Activated CD4-positive, alpha-beta T cell treated with anti-CD3 and anti-CD28 coated beads, Interleukin-2, amount 50 U/mL, for 16 hours (primary cell): Measurements from ENCODE around the gene GPR37L1.
"Not testable (repeated sequence)": the region's sequence is repeated elsewhere in the genome, so short reads cannot be mapped to it uniquely, and the experiment has no call there.

Experiments used
- DNase-seq: peaks from one replicate; pipeline ENCODE4 v3.0.0-alpha.2; 2020

GPR37L1 gene

GRCh38 chr1:202135221-202135721 lies 12.6 kb downstream of the GPR37L1 start:
- peak; percentile 61 for DNase-seq

DNA sequence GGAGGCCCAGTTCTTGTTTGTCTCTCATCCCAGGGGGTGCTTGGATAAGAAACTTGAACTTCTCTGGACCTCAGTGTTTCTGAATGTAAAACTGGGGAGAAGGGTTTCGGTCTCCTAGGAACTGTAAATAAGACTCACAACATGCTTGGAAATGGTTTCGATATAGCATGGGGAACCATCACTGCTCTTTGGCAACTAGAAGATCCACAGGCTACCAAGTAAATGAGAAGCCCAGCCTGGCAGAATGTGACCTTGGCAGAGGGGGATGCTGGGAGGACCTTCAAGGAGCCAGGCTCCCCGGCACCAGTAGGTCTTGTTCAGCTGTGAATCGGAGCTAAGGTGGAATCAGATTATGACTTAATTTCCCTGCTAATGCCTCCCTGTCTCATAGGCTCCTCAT lies 18.1 kb downstream of the GPR37L1 start:
- DNase-seq = no peak

DNA sequence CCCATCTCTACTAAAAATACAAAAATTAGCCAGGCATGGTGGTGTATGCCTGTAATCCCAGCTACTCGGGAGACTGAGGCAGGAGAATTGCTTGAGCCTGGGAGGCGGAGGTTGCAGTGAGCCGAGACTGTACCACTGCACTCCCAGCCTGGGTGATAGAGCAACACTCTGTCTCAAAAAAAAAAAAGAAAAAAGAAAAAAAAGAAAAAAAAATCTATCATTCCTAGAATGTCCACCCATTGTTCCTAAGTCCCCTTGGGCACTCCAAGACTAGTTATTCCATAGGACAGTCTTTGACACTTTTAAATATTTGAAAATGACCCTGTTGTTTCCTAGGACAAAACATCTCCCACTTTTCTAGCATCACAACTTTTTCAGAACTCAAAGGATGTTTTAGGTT lies 18.8 kb downstream of the GPR37L1 start:
- not testable (repeated sequence) for DNase-seq

- no peak for DNase-seq
These were observed 20.5 kb downstream of the GPR37L1 start for GRCh38 chr1:202143011-202143767.

DNA sequence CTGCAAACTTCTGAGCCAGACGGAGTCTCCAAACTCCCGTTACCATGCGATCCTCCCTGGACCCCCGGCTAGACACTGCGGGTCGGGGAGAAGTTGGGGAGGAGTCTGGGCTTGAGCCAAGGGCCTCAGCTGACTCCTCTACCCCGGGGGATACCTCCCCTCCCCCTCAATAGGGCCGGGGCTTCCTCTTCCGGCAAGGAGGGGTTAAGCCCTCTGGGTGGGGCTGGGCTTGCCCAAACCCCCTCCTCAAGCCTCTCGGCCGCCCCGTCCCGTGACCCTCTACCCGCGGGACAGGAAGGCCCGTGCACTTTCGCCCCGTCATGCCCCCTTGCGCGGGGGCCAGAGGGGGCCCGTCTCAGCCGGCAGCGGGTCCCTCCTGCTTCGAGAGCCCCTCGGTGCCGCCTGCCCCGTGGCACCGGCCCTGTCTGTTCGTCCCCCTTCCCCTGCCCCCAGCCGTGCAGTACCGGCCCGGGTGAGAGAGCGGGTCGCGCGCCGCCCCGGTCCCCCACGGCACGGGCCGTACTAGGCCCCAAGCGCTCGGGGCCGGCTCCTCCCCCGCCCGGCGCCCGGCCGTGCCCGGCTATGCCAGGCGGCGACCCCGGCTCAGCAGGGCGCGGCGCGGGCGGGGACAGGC lies 21.2 kb downstream of the GPR37L1 start:
- DNase-seq = no peak

GRCh38 chr1:202144402-202145067 lies 21.8 kb downstream of the GPR37L1 start, which contains the start of gene ARL8A:
ARL8A (minus strand) TSS chr1:202144737; CDS start chr1:202144572, 165 bp downstream.
- DNase-seq = peak; percentile 64

DNA sequence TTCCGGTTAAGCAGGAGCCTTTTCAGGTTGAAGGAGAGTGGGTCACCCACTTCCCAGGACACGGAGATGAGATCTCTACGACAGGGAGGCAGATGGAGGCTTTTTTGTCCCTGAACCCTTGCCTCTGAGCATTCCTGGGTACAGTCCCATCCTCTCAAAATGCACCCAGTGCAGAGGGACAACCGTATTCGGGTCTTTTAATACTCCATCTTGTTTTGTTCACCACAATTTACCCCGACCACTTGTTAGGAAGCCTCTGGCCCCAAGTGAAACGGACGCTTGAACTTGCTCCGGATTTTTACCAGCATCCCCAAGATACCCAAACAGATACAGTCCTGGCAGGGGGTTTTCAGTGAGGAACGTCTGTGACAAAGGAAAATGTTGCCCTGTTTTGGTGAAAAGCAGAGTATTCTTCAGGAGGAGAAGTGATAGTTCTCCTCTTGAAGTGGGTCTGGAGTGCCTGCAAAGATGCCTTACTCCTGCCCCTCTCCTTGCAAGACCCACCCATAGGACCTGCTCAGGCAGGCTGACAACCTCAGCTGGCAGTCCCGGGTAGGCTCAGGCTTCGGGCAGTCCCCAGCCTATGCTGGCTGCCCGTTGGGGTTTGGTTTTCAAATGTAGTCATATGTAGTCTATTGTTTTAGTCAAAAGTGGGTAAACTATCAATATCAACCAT lies 22.5 kb downstream of the GPR37L1 start:
- peak; percentile 72 for DNase-seq

GRCh38 chr1:202145744-202146140 lies 23.0 kb downstream of the GPR37L1 start:
- DNase-seq = not testable (repeated sequence)

DNA sequence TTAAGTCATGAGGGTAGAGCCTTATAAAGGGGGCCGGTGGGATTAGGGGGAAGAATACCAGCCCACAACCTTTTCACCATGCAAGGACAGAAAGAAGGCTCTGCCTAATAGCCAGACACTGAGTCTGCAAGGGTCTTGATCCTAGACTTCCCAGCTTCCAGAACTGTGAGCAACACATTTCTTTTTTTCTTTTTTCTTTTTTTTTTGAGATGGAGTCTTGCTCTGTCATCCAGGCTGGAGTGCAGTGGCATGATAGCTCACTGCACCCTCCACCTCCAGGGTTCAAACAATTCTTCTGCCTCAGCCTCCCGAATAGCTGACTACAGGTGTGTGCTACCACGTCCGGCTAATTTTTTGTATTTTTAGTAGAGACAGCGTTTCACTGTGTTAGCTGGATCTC lies 23.6 kb downstream of the GPR37L1 start:
- no peak for DNase-seq

DNA sequence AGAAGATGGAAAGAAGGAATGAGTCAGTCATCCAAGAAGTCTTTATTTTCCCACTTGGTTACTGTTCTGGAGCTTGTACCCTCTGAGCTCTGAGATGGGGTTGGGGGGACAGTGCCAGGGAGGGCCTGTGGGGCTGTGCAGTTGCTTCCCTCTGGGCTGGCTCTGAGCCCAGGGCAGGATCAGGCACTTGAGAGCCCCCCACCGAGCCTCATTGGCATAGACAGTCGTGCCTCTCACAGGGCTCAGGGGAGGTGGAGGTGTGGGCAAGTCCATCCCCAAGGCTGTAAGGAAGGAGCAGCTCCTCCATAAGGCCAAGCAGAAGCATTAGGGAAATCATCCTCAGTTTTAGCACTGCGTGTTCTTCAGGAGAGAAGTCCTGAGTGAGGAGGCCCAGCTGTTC lies 24.3 kb downstream of the GPR37L1 start:
- no peak for DNase-seq

DNA sequence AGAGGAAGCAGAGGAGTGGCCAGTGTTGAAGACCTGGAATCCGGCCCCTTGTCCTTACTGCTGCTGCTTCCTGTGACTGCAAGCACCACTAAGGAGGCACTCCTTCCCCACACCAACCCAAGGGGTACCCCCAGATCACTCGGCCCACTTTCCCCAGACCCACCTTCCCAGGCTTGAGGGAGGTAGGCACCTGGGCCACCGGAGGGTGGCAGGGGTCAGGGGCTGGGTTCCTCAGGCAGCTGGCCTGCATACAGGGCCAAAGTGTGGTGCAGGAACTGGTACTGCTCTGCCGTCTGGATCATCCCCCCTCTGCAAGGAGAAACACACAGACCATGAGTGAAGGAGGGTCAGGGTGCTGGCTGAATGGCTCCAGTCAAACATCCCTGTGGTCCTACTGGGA lies 25.7 kb downstream of the GPR37L1 start:
- no peak for DNase-seq

- no peak for DNase-seq
These were observed 26.8 kb downstream of the GPR37L1 start for GRCh38 chr1:202149566-202149965.

GRCh38 chr1:202150187-202150586 lies 27.5 kb downstream of the GPR37L1 start:
- DNase-seq = no peak

DNA sequence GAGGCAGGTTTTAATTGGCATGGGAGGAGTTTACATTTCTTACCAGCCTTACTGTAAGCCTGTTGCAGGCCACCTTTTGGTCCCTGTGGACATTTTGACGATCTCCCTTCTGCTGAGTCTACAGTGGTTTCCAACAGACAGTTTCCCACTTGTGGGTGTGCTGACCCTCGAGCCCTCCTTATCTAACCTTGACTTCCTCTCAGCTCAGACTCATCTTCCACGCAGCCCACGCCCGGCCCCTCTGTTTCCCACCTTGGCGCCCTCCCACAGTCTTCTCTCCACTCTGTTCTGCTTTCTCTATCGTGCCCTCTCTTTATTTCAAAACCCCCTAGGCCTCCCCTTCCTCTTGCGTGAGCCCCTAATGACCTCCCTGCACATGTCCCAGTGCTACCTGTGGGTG lies 27.9 kb downstream of the GPR37L1 start:
- DNase-seq = no peak

GRCh38 chr1:202151045-202151444 lies 28.3 kb downstream of the GPR37L1 start:
- no peak for DNase-seq

GRCh38 chr1:202152399-202152798 lies 29.7 kb downstream of the GPR37L1 start:
- no peak for DNase-seq

GRCh38 chr1:202153284-202153683 lies 30.6 kb downstream of the GPR37L1 start:
- DNase-seq = no peak

DNA sequence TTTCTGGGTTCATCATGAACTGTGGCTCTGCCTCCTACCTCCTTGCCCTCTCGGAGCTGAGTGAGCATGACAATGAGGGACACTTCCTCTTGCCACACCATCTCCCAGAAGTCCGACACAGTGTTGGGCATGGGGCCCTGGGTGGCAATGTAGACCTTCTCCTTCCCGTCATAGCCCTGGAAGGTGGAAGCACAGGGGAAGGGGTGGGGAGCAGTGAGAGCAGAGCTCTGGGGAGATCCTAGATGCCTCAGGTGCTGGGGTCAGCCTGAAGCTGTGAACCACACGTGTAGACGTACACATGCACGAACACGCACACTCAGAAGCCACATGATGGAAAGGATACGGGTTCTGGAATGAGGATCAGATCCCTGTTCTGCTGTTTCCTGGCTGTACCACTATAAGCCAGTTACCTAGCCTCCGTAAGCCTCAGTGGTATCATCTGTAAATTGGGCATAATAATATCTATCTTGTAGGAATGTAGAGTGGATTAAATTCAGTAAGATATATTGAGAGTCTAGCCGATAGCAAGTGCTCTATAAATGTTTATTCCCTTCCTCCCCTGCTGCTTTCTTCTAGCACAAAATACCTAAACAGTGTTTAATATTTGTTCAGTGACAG lies 31.5 kb downstream of the GPR37L1 start:
- no peak for DNase-seq

GRCh38 chr1:202154766-202155477 lies 32.2 kb downstream of the GPR37L1 start:
- DNase-seq = peak; percentile 65

DNA sequence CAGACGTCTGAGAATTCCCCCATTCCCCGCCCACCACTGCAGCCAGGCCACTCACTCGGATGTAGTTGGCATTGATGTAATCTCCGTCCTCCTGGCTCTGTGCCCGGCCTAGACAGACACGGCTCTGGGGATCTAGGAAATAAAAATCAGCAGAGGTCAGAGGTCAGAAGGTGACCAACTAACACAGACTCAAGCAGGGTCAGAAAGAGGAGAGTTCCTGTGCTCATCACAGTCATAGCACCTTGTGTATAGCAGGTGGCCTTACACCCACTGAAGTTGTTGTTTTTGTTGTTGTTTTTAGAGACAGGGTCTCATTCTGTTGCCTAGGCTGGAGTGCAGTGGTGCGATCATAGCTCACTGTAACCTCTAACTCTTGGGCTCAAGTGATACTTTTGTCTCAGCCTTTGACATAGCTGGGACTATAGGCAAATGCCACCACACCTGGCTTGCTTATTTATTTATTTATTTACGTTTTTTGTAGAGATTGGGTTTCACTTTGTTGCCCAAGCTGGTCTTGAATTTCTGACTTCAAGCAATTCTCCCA lies 32.8 kb downstream of the GPR37L1 start:
- DNase-seq = no peak

- DNase-seq = no peak
These were observed 33.9 kb downstream of the GPR37L1 start for GRCh38 chr1:202156590-202156989.

DNA sequence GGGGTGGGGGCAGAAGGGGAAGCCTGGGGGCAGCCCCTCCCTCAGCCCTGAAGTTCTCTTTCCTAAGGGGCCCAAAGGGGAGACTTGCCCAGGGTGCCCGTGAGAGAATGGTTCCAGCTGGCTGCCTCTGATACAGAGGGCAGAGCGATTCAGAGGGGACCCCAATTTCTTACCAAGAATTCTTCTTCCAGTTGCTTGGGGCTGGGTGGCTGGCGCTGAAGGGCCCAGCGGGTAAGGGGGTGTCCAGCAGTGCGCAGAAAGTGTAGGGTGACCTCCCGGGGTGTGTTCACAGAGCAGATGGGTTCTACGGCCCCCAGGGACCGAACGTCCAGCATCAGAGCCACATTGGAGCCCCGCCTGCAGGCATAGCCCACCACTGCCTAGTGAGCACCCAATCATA lies 35.2 kb downstream of the GPR37L1 start:
- no peak for DNase-seq
